HEK293 (cell line): ENCODE data around the gene EPSTI1.

Experiments used
- CTCF ChIA-PET: fragments of 350-600 bp; formaldehyde crosslinking; extraction: SDS; loops from one replicate; lab custom pipeline; 2021; ENCODE audit warnings: antibody characterized with exemption; lab: Yijun Ruan, JAX
- POLR2A ChIA-PET: fragments of 300-600 bp; formaldehyde crosslinking; extraction: SDS; loops from one replicate; lab custom pipeline; 2020; ENCODE audit warnings: antibody characterized with exemption, inconsistent platforms; lab: Yijun Ruan, JAX
- H3K27ac ChIP-seq: fragments of 200-500 bp; sonication (Bioruptor generic); 2 replicates; pipeline ENCODE4 v1.5.1; 2014; ENCODE audit warnings: low read depth, low read length, control low read depth, inconsistent platforms; ENCODE audit errors: extremely low read depth
- H3K36me3 ChIP-seq, 2 experiments: fragments of 200-500 bp in 1 of 2; sonication (Bioruptor generic) in 1 of 2; 1 replicate in 1 of 2; 2 replicates in 1 of 2; pipeline ENCODE4 v1.5.1; 2014 to 2017; ENCODE audit warnings: inconsistent platforms in 2 of 2, low read length in 2 of 2; ENCODE audit not compliant: control insufficient read depth in 2 of 2, insufficient read depth in 1 of 2
- H3K4me1 ChIP-seq: fragments of 200-500 bp; sonication (Bioruptor generic); 2 replicates; pipeline ENCODE4 v1.5.1; 2014; ENCODE audit warnings: mild to moderate bottlenecking, low read length, inconsistent platforms; ENCODE audit not compliant: control insufficient read depth, insufficient read depth
- H3K4me3 ChIP-seq: 2 replicates; pipeline ENCODE4 v1.5.1; 2011; ENCODE audit warnings: low read depth, mild to moderate bottlenecking, control low read depth, low read length, moderate library complexity
- H3K9me3 ChIP-seq: fragments of 200-500 bp; sonication (Bioruptor generic); 2 replicates; pipeline ENCODE4 v1.5.1; 2014; ENCODE audit warnings: low read depth, low read length, inconsistent platforms; ENCODE audit not compliant: control insufficient read depth, insufficient read depth
- FEZF1 ChIP-seq: fragments of 450-650 bp; formaldehyde crosslinking; IDR thresholded peaks from 2 replicates; pipeline ENCODE4 v1.5.1; 2016; ENCODE audit warnings: missing biosample characterization, missing genetic modification characterization
- KLF7 ChIP-seq: fragments of 450-650 bp; formaldehyde crosslinking; IDR thresholded peaks from 2 replicates; pipeline ENCODE4 v1.5.1; 2016; ENCODE audit warnings: missing biosample characterization, missing genetic modification characterization, borderline replicate concordance
- MYNN ChIP-seq: fragments of 450-650 bp; formaldehyde crosslinking; IDR thresholded peaks from 2 replicates; pipeline ENCODE4 v1.5.1; 2016; ENCODE audit warnings: missing biosample characterization, missing genetic modification characterization, borderline replicate concordance
- OSR2 ChIP-seq: fragments of 450-650 bp; formaldehyde crosslinking; IDR thresholded peaks from 2 replicates; pipeline ENCODE4 v1.5.1; 2016; ENCODE audit warnings: missing biosample characterization, missing genetic modification characterization
- ZFHX2 ChIP-seq: fragments of 450-650 bp; formaldehyde crosslinking; conservative IDR thresholded peaks from 2 replicates; pipeline ENCODE4 v1.5.1; 2016; ENCODE audit warnings: missing biosample characterization, missing genetic modification characterization
- ZNF121 ChIP-seq: fragments of 450-650 bp; formaldehyde crosslinking; IDR thresholded peaks from 2 replicates; pipeline ENCODE4 v1.5.1; 2016; ENCODE audit warnings: missing biosample characterization, missing genetic modification characterization
- ZNF214 ChIP-seq: fragments of 450-650 bp; formaldehyde crosslinking; IDR thresholded peaks from 2 replicates; pipeline ENCODE4 v1.5.1; 2017; ENCODE audit warnings: missing biosample characterization, mild to moderate bottlenecking, missing genetic modification characterization, borderline replicate concordance
- ZNF266 ChIP-seq: fragments of 450-650 bp; formaldehyde crosslinking; IDR thresholded peaks from 2 replicates; pipeline ENCODE4 v1.5.1; 2016; ENCODE audit warnings: missing biosample characterization, missing genetic modification characterization, low read depth
- ZNF311 ChIP-seq: fragments of 450-650 bp; formaldehyde crosslinking; IDR thresholded peaks from 2 replicates; pipeline ENCODE4 v1.5.1; 2017; ENCODE audit warnings: missing biosample characterization, missing genetic modification characterization, borderline replicate concordance
- ZNF341 ChIP-seq: fragments of 450-650 bp; formaldehyde crosslinking; IDR thresholded peaks from 2 replicates; pipeline ENCODE4; 2016; ENCODE audit warnings: low read depth, missing biosample characterization, missing genetic modification characterization
- ZNF354C ChIP-seq: fragments of 450-650 bp; formaldehyde crosslinking; IDR thresholded peaks from 2 replicates; pipeline ENCODE4 v1.5.1; 2016; ENCODE audit warnings: missing biosample characterization, missing genetic modification characterization, low read depth, borderline replicate concordance
- ZNF501 ChIP-seq: fragments of 450-650 bp; formaldehyde crosslinking; IDR thresholded peaks from 2 replicates; pipeline ENCODE4 v1.5.1; 2016; ENCODE audit warnings: missing biosample characterization, missing genetic modification characterization
- ZNF510 ChIP-seq: fragments of 450-650 bp; formaldehyde crosslinking; IDR thresholded peaks from 2 replicates; pipeline ENCODE4 v1.5.1; 2018; ENCODE audit warnings: mild to moderate bottlenecking, missing genetic modification characterization, missing biosample characterization; ENCODE audit not compliant: insufficient replicate concordance
- ZNF621 ChIP-seq: fragments of 450-650 bp; formaldehyde crosslinking; IDR thresholded peaks from 2 replicates; pipeline ENCODE4 v1.5.1; 2017; ENCODE audit warnings: missing biosample characterization, missing genetic modification characterization
- ZNF654 ChIP-seq: fragments of 450-650 bp; formaldehyde crosslinking; IDR thresholded peaks from 2 replicates; pipeline ENCODE4 v1.5.1; 2016; ENCODE audit warnings: low read depth, missing biosample characterization, missing genetic modification characterization
- ZNF664 ChIP-seq: fragments of 450-650 bp; formaldehyde crosslinking; IDR thresholded peaks from 2 replicates; pipeline ENCODE4 v1.5.1; 2016; ENCODE audit warnings: missing biosample characterization, missing genetic modification characterization
- ZNF707 ChIP-seq: fragments of 450-650 bp; formaldehyde crosslinking; IDR thresholded peaks from 2 replicates; pipeline ENCODE4 v1.5.1; 2016; ENCODE audit warnings: missing biosample characterization, missing genetic modification characterization
- ZNF830 ChIP-seq: fragments of 450-650 bp; IDR thresholded peaks from 2 replicates; pipeline ENCODE4 v1.5.0; 2018; ENCODE audit warnings: missing biosample characterization, missing genetic modification characterization, low read depth, mild to moderate bottlenecking, moderate library complexity
- TF ChIP-seq, protein P1 (sequence below): fragments of 450-650 bp; formaldehyde crosslinking; IDR thresholded peaks from 2 replicates; pipeline ENCODE4 v1.5.1; 2017; ENCODE audit warnings: missing biosample characterization, missing genetic modification characterization
- TF ChIP-seq, protein P2 (sequence below): fragments of 450-650 bp; formaldehyde crosslinking; IDR thresholded peaks from 2 replicates; pipeline ENCODE4 v1.5.1; 2016; ENCODE audit warnings: missing biosample characterization, missing genetic modification characterization, borderline replicate concordance

Gene EPSTI1

DNA sequence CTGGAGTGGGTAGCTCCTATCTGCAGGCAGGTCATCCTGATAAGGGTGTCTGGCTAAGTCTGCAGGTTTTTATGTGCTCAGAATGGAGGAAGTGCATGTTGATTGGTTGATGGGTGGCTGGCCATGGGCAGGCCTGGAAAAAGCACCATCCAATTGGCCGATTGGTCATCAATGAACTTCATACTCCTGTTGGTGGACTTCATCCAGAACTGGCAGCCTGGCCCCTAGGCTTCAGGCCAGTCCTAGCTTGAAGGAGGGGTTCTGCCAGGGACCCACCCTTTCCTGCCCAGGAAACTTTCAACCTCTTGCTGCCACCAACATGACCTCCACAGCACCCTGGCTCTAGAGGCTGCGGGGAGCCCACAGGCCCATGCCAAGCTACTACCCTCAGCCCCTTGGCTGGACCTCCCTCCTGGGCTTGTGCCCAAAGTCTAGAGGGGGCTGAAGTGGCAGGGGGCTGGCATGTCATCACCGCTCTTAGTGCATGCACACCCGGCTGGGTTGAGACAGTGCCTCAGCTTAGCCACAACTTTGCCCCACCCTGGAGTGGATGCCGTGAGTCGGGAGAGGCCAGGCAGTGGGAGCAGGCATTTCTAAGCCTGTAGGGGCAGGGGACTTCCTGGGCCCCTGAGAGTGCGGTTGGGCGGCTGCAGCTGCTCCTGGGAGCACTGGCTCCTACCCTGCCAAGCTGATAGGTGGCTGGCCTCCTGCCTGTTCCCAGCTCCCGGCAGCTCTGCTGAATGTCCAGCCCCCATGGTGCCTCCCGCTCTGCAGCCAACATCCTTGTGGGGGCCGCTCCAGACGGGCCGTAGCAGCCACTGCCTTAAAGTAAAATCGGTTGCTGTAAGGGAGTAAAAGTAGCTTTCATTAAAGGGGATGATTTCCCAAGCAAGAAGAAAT is 44.6 kb upstream of the EPSTI1 start (continued):
- no peak for TF ChIP-seq ZFHX2 (tag by site-specific recombination)
- no peak for TF ChIP-seq ZNF214 (tag by site-specific recombination)
- TF ChIP-seq ZNF501 (tag by site-specific recombination): no peak
- TF ChIP-seq ZNF341: no peak
- no peak for TF ChIP-seq FEZF1
- TF ChIP-seq, protein P1, sequence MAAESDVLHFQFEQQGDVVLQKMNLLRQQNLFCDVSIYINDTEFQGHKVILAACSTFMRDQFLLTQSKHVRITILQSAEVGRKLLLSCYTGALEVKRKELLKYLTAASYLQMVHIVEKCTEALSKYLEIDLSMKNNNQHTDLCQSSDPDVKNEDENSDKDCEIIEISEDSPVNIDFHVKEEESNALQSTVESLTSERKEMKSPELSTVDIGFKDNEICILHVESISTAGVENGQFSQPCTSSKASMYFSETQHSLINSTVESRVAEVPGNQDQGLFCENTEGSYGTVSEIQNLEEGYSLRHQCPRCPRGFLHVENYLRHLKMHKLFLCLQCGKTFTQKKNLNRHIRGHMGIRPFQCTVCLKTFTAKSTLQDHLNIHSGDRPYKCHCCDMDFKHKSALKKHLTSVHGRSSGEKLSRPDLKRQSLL: no peak
- TF ChIP-seq, all 188 proteins: peak for 0

DNA sequence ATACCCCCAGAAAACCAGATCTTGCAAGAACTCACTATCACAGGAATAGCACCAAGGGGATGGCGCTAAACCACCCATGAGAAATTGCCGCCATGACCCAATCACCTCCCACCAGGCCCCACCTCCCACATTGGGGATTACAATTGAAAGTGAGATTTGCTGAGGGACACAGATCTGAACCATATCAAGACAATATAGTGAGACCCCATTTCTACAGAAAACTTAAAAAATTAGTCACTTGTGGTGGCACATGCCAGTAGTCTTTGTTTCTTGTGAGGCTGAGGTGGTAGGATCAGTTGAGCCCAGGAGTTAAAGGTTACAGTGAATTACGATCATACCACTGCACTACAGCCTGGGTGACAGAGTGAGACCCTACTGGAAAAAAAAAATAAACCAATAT is 41.0 kb upstream of the EPSTI1 start:
- POLR2A ChIA-PET: no interaction called here
- TF ChIP-seq ZNF266 (tag by site-specific recombination): no peak
- TF ChIP-seq ZNF830: no peak
- TF ChIP-seq ZNF654 (tag by site-specific recombination): no peak
- no peak for TF ChIP-seq ZNF664 (tag by site-specific recombination)
- TF ChIP-seq OSR2 (tag by site-specific recombination): no peak
- TF ChIP-seq, protein P2, sequence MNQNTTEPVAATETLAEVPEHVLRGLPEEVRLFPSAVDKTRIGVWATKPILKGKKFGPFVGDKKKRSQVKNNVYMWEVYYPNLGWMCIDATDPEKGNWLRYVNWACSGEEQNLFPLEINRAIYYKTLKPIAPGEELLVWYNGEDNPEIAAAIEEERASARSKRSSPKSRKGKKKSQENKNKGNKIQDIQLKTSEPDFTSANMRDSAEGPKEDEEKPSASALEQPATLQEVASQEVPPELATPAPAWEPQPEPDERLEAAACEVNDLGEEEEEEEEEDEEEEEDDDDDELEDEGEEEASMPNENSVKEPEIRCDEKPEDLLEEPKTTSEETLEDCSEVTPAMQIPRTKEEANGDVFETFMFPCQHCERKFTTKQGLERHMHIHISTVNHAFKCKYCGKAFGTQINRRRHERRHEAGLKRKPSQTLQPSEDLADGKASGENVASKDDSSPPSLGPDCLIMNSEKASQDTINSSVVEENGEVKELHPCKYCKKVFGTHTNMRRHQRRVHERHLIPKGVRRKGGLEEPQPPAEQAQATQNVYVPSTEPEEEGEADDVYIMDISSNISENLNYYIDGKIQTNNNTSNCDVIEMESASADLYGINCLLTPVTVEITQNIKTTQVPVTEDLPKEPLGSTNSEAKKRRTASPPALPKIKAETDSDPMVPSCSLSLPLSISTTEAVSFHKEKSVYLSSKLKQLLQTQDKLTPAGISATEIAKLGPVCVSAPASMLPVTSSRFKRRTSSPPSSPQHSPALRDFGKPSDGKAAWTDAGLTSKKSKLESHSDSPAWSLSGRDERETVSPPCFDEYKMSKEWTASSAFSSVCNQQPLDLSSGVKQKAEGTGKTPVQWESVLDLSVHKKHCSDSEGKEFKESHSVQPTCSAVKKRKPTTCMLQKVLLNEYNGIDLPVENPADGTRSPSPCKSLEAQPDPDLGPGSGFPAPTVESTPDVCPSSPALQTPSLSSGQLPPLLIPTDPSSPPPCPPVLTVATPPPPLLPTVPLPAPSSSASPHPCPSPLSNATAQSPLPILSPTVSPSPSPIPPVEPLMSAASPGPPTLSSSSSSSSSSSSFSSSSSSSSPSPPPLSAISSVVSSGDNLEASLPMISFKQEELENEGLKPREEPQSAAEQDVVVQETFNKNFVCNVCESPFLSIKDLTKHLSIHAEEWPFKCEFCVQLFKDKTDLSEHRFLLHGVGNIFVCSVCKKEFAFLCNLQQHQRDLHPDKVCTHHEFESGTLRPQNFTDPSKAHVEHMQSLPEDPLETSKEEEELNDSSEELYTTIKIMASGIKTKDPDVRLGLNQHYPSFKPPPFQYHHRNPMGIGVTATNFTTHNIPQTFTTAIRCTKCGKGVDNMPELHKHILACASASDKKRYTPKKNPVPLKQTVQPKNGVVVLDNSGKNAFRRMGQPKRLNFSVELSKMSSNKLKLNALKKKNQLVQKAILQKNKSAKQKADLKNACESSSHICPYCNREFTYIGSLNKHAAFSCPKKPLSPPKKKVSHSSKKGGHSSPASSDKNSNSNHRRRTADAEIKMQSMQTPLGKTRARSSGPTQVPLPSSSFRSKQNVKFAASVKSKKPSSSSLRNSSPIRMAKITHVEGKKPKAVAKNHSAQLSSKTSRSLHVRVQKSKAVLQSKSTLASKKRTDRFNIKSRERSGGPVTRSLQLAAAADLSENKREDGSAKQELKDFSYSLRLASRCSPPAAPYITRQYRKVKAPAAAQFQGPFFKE (tag by site-specific recombination): no peak
- TF ChIP-seq ZNF354C (tag by site-specific recombination): no peak
- TF ChIP-seq ZNF311 (tag by site-specific recombination): no peak
- TF ChIP-seq KLF7 (tag by site-specific recombination): no peak
- no peak for TF ChIP-seq ZNF121
- TF ChIP-seq ZNF510: no peak
- no peak for TF ChIP-seq ZNF707 (tag by site-specific recombination)
- TF ChIP-seq MYNN (tag by site-specific recombination): no peak
- no peak for TF ChIP-seq ZNF621 (tag by site-specific recombination)
- TF ChIP-seq, all 188 proteins: peak for 0
- CTCF ChIA-PET: interaction anchor here (0.6 kb wide), 1 partner anchor 431 kb away, joined by 6 read pairs; no protein-coding TSS in a partner anchor
- Histone ChIP-seq H3K4me1 (no peaks in the 10 kb centered on the region), H3K27ac (no peak overlapping the region), H3K4me3 (no peak overlapping the region), H3K36me3 (no peaks in the 10 kb centered on the region), H3K9me3 (no peaks in the 10 kb centered on the region)
